GM18498 (cell line): Measurements from ENCODE around the gene SMG5.
A peak's percentile ranks its signal among the peaks of the same experiment; 100 is the strongest.

Experiments
- ATAC-seq: cut with Tn5 transposase; IDR thresholded peaks from one replicate; pipeline ENCODE4 v1.9.1; 2021; ENCODE audit warnings: mild to moderate bottlenecking, moderate library complexity; ENCODE audit not compliant: unreplicated experiment

SMG5 gene

DNA sequence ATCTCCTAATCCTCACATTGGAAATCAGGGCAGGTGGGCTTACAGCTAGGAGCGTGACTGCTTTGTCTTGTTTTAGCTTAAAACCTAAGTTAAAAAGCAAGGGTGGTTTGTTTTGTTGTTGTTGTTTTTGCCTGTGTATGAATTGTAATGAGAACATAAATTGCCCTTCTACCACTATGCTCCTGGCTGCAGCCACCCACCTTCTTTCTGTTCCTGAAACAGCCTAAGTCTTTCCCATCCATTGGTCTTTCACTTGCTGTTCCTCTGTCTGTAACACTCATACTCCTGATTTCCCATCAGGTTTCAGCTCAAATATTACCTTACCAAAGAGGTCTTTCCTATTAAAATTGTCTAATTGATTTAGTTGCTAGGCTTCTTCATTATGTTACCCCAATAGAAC is 896 bp upstream of the SMG5 start:
- no peak for ATAC-seq

- no peak for ATAC-seq
Measured at GRCh38 chr1:156281693-156282478, 739 bp downstream of the SMG5 start.

DNA sequence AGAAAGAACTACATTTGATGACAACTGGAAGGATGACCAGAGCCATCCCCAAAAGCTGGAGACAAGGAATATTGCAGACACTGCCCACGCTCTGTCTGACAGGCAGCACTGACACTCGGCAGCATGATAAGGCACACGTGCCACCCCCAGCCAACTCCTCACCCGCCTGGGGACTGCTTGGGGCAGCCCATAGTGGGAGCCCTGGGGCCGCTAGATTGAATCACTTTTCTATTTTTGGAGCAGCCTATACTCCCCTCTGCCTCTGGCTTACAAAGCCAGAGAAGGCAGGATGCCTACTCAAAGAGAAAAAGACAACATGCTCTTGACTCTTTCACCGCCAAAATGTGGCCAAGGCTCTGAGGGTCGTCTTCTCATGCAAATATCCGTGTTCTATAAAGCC is 1.3 kb downstream of the SMG5 start:
- ATAC-seq: peak; percentile 39

- no peak for ATAC-seq
Measured at GRCh38 chr1:156279837-156280236, 2.8 kb downstream of the SMG5 start.

- ATAC-seq: no peak
Measured at GRCh38 chr1:156276966-156277381, 5.7 kb downstream of the SMG5 start.

- ATAC-seq: no peak
Measured at GRCh38 chr1:156276532-156276931, 6.1 kb downstream of the SMG5 start.

DNA sequence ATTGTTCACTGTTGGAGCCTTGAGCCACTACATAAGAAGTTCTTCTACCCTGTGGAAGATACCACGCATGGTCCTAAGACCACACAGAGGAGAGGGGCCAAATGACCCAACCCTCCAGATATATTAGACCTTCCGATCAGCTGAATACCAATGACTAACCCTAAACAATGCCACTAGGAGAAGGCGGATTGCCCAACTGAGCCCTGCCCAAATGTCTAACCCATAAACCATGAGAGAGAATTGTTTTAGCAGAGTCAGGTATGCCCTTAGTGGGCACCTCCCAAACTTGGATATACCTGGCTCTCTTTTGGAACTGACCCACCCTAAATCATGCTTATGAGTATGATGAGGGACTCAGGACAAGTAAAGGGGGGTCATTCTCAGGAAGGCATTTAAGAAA is 12.3 kb downstream of the SMG5 start:
- ATAC-seq: no peak

DNA sequence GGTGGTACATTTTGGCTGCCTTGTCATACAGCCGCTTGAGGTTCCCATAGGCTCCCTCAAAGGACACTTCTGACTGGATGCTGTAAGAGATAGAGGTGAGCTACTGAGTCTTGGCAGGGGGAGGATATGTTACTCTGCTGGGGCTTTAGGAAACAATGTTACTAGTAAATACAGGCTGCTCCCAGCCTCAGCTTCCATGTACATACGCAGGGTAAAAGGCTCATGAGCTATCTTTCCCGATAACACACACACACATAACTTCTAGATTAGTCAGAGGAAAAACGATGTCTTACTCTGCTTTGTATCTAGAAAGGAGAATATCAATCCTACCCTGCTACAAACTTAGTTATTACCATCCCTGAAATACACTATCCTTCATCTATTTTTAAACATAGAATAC is 14.3 kb downstream of the SMG5 start:
- no peak for ATAC-seq

DNA sequence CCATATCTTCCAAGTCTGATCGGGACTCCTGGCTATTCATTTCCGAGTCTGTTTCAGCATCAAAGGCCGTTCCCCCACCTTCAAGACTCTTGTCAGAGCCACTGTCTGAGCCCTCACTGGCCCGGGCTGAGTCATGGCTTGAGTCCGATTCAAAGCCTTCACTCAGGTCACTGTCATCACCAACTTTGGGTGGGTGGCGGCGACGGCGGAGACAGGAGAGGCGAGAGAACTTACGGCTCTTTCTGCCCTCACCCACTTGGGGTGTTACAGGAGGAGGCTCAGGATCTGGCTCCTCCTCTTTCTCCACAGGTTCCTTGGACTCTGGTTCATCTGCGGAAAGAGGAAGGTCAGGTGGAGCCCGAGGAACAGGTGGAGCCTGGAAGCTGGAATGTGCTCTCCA is 16.6 kb downstream of the SMG5 start:
- no peak for ATAC-seq

- no peak for ATAC-seq
Measured at GRCh38 chr1:156263288-156263655, 19.4 kb downstream of the SMG5 start.

DNA sequence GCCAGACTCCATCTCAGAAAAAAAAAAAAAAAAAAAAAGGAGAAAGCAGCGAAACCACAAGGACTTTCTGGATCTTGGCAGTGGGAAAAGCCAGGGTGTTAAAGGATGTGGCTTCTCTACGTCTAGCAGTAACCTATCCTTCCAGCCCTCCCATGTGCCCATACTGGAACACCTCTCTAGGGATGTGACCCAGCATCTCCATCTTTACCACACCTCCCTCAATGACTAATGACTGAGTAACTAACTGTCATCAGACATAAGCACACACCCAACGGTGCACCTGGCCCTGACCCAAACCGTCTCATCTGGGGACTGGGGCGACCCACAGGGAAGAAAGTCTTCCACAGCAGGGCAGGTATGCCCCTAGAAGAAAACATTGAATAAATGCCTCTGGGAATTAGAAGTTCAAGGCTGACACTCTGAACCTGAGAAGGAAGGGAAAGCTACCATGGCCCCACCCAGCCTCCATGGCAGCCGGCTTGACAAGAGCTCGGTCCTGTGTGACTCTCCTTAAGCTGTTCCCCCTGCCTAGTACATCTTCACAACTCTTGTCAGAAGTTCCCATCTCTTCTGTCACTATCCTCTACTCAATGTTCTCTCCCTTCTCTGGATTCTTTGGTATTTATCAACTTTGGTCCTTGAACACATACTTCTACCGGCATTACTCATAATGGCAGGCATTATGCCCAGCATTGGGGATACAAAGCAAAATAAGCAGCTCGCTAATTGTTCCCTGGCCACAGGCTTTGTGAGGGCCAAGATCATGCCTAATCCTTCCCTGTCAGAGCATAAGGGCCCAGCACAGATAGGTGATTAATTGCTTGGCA is 20.0 kb downstream of the SMG5 start:
- no peak for ATAC-seq

DNA sequence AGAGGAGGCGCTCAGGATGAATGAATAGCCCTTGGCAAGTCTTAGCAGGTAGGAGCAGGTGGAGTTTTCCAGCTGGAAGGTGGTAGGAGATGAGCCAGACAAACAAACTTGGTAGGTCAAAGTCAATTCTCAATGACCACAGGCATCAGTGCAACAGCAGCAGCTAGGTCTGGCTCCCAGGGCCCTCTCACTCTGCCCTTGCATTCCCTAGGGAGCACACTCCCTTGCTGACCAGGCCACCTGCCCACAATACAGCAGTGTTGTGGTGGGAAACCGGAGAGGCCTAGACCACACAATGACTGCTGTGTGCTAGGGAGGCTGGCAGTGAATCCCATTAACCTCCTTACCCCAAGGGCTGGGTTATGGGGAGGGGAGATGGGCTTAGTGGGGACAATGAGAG is 21.7 kb downstream of the SMG5 start:
- ATAC-seq: no peak

DNA sequence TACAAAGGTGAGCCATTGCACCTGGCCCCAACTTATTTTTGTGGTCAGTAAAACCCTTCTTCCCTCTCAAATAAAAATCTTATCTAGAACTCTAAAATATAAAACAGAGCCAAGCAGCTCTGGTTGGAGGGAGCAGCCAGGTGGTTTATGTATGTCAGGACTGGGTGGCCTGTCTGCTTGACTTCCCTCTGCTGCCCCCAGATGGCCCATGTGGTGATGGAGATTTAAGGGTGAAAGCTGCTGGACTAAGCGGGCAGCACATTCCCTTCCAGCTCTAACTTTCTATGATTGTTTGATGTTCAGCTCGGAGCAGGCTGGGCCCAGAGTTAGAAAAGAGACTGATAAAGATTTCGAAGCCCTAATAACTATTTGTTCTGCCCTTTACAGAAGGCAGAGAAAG is 22.8 kb downstream of the SMG5 start:
- ATAC-seq: no peak

DNA sequence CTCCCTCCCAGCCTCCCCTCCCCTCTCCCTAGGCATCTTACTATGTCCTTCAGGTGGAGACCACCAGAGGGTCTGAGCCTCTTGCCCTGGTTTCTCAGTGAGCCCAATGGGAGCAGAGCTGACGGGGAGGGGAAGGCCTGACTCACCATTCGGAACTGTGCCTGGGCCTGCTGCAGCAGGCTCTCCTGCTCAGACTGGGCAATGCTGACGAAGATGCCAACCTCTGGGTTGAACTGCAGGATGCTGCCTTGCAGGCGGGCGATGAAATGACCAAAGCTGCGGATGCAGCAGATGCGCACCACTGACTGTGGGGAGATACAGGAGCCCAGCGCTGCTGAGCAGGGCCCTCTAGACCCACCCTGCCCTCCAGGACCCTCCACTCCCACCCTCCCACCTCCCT is 23.8 kb downstream of the SMG5 start:
- ATAC-seq: no peak

GRCh38 chr1:156257711-156258110 is 24.9 kb downstream of the SMG5 start:
- no peak for ATAC-seq

DNA sequence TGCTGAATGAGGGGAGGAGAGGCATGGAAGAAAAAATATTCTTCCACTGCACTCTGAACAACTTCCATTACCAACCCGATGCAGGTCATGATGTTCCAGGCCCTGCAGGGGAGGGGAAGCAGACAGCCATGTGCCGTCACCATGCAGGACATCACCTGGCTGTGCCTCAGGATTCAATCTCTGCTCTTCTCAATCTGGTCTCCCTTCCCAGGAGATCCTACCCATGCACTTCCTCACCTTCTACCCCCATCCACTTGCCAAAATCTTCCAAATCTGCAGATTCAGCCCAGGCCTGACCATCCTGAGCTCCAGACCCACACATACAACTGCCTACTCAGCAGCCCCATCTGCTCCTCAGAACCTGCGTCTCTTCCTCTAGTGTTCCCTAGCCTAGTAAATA is 29.0 kb downstream of the SMG5 start:
- no peak for ATAC-seq

- ATAC-seq: no peak
Measured at GRCh38 chr1:156251527-156251926, 31.1 kb downstream of the SMG5 start.

DNA sequence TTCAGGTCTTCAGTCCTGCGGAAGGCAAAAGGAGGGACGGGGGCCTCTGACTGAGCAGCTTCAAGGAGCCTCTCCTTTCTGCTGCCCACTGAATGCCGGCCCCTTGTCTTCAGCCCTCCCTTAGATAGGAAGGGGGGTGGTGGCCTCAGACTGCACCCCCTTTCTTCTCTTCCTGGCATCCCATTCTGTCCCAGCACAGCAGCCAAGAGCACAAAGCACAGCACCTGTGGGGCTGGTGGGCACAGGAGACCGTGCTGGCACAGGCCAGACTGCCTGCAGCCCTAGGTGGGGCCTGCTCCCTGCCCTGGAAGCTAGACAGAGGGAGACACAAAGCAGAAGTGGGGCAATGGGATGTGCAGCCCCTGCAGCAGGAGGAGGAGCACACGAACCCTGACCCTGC is 33.0 kb downstream of the SMG5 start:
- no peak for ATAC-seq

DNA sequence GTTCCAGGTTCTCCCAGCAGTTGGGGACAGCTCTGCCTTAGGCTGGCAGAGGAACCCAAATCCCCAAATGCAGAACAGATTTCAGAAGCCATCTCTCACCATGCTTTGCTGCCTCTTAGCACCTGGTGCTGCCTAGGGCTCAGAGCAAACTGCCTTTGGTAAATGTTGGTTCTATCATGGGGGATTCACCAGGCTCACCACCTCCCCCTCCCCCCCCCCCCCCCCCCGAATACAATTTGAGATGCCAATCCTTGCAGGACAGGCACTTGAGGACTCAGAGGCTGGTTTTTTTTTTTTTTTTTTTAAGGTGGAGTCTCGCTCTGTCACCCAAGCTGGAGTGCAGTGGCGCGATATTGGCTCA is 34.3 kb downstream of the SMG5 start:
- ATAC-seq: no peak

- ATAC-seq: no peak
Measured at GRCh38 chr1:156247460-156248322, 34.9 kb downstream of the SMG5 start, which contains the start of gene PAQR6. TSS of gene PAQR6 (minus strand) at chr1:156248056. CDS start at chr1:156246731, 1,325 bp downstream.

DNA sequence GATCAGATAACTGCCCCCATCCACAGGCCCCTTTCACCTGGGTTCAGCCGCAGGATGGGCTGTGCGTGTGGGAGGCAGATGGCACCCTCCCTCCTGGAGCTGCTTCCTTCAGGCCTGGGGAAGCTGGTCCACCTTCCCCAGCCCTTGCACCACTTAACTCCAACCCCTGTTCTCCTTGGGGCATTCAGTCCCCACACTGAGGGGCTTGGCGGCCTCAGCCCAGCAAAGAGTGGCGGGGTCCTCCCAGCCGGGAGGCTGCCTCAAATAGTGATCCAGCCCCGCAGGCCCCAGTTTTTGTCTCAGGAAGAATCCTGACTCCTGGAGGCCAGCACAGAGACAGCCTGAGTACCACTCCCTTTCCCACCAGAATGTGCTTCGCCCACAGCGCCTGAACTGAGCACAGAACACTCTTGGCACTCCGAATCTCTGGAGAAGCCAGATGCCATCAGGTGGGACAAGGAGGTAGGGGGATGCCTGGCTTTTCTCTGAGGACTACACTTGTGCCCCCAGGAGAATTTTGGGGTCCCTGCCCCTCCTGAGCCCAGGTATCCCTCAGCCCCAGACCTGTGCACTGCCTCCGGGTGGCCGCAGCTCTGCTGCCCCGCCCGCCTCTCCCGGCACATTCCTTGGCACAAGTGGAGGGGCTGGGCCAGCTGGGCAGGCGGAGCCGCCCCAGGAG is 35.7 kb downstream of the SMG5 start:
- no peak for ATAC-seq
